Measurements from ENCODE around the gene SDS.

Gene SDS

DNA sequence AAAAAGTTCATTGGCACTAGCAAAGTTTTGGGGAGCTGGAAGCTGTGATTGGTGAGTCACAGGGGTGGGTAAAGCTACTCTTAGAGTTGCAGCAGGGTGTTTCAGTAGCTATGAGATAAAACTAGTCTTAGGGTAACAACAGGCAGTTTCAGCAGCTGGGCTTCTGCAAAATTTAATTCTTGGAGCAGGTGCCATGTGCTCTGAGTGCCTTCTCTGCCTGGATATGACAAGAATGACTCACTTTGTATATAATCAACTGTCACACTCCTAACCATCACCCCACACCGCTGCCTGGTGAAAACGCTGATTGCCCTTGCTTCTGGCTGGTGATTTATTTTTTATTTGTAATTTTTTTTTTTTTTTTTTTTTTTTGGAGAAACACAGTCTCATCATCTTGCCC, 55.8 kb downstream of the SDS start:
- Histone ChIP-seq H3K4me1 (ENCODE audit: control extremely low read depth in 1 of 4, control insufficient read depth in 4 of 4, insufficient read depth in 4 of 4, low read length in 3 of 4) (no peaks in the 10 kb centered on the region), H3K9me3 (ENCODE audit: control extremely low read depth in 1 of 5, control insufficient read depth in 4 of 5, insufficient read depth in 2 of 5, low read depth in 1 of 5, low read length in 4 of 5) (no peaks in the 10 kb centered on the region), H3K4me3 (ENCODE audit: control insufficient read depth in 1 of 7, extremely low read depth in 1 of 7, insufficient read depth in 4 of 7, low read depth in 2 of 7, low read length in 6 of 7) (no peak overlapping the region), H3K36me3 (ENCODE audit: control insufficient read depth in 4 of 4, insufficient read depth in 4 of 4, low read length in 3 of 4) (no peaks in the 10 kb centered on the region), H3K27ac (ENCODE audit: insufficient read depth in 1 of 2, low read depth in 1 of 2, low read length in 2 of 2, poor library complexity in 1 of 2, severe bottlenecking in 2 of 2) (no peak overlapping the region), H3K27me3 (replicated peaks in 2 of 5; ENCODE audit: control insufficient read depth in 4 of 5, insufficient read depth in 5 of 5, low read length in 4 of 5) (no peaks in the 10 kb centered on the region)
- ChIA-PET CTCF (no interaction called here), POLR2A (no interaction called here)
- peak in 2 of 3 donors; percentile 33 to 54 for DNase-seq
- no CpG with 5 or more reads among the region's 2 CpGs for WGBS (ENCODE audit: insufficient coverage)

DNA sequence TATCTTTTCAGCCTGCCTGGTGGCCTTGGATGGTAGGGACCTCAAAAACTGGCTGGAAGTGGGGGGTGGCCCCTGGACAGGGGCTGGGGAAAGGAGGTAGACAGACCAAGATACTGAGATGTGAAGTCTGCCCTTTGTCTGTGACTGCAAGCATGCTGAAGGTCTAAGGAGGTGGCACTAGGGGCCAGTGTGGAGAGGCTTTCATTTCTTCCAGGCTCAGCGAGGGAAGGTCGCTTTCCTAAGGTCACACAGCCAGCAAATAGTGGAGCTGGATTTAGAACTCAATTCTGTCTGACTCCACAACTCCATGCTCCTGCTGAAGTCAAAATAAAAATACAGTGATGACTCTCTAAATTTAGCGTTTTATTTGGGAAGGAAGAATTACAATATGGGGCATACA, 56.6 kb downstream of the SDS start:
- no peak overlapping the region for H3K4me3 ChIP-seq (ENCODE audit: control insufficient read depth in 1 of 7, extremely low read depth in 1 of 7, insufficient read depth in 4 of 7, low read depth in 2 of 7, low read length in 6 of 7)
- H3K27me3 ChIP-seq (replicated peaks in 2 of 5; ENCODE audit: control insufficient read depth in 4 of 5, insufficient read depth in 5 of 5, low read length in 4 of 5) = no peaks in the 10 kb centered on the region
- no peaks in the 10 kb centered on the region for H3K9me3 ChIP-seq (ENCODE audit: control extremely low read depth in 1 of 5, control insufficient read depth in 4 of 5, insufficient read depth in 2 of 5, low read depth in 1 of 5, low read length in 4 of 5)
- no peak for DNase-seq
- no peaks in the 10 kb centered on the region for H3K36me3 ChIP-seq (ENCODE audit: control insufficient read depth in 4 of 4, insufficient read depth in 4 of 4, low read length in 3 of 4)
- WGBS (ENCODE audit: insufficient coverage) = 83% methylated on average over 3 of the region's 3 CpGs
- H3K4me1 ChIP-seq (ENCODE audit: control extremely low read depth in 1 of 4, control insufficient read depth in 4 of 4, insufficient read depth in 4 of 4, low read length in 3 of 4) = no peaks in the 10 kb centered on the region
- POLR2A ChIA-PET = no interaction called here
- H3K27ac ChIP-seq (ENCODE audit: insufficient read depth in 1 of 2, low read depth in 1 of 2, low read length in 2 of 2, poor library complexity in 1 of 2, severe bottlenecking in 2 of 2) = no peak overlapping the region
- CTCF ChIA-PET = no interaction called here

DNA sequence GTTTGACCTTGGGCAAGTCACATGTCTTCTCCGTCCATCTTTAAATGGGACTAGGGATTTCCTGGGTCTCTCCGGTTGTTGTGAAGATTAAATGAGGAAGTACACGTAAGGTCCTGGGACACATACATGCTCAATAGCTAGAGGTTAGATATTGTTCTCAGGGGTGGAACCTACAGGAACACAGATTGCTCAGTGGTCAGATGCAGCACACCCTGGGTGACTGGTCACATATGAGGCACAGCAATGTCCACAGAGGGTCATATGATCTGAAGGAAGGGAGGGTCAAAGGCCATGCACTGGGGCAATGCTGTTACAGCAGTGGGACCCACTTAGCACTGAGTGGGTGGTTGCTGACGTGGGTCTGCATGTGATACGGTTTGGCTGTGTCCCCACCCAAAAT, 57.3 kb downstream of the SDS start:
- Histone ChIP-seq H3K27me3 (replicated peaks in 2 of 5; ENCODE audit: control insufficient read depth in 4 of 5, insufficient read depth in 5 of 5, low read length in 4 of 5) (no peaks in the 10 kb centered on the region), H3K4me3 (ENCODE audit: control insufficient read depth in 1 of 7, extremely low read depth in 1 of 7, insufficient read depth in 4 of 7, low read depth in 2 of 7, low read length in 6 of 7) (no peak overlapping the region), H3K9me3 (ENCODE audit: control extremely low read depth in 1 of 5, control insufficient read depth in 4 of 5, insufficient read depth in 2 of 5, low read depth in 1 of 5, low read length in 4 of 5) (no peaks in the 10 kb centered on the region), H3K4me1 (ENCODE audit: control extremely low read depth in 1 of 4, control insufficient read depth in 4 of 4, insufficient read depth in 4 of 4, low read length in 3 of 4) (no peaks in the 10 kb centered on the region), H3K27ac (ENCODE audit: insufficient read depth in 1 of 2, low read depth in 1 of 2, low read length in 2 of 2, poor library complexity in 1 of 2, severe bottlenecking in 2 of 2) (no peak overlapping the region), H3K36me3 (ENCODE audit: control insufficient read depth in 4 of 4, insufficient read depth in 4 of 4, low read length in 3 of 4) (no peaks in the 10 kb centered on the region)
- no peak for DNase-seq
- CTCF ChIA-PET = no interaction called here
- 100% methylated on average over 2 of the region's 5 CpGs for WGBS (ENCODE audit: insufficient coverage)
- POLR2A ChIA-PET = no interaction called here

DNA sequence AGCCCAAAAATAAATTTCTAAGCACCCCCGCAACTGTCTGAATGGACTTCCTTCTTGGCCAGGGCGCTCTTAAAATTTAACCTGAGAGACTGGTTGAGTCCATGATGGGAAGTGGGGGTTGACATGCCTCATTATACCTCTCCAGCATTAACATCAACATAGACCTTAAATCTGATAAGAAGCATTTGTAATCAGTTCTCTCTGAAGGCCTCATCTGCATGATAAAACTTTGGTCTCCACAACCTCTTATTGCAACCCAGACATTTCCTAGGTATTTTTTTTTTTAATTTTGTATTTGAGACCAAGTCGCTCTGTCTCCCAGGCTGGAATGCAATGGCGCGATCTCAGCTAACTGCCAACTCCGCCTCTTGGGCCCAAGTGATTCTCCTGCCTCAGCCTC, 58.4 kb downstream of the SDS start:
- POLR2A ChIA-PET = interaction anchor here (0.7 kb wide), 1 partner anchor 276 kb away, joined by 3 read pairs; no protein-coding TSS in a partner anchor
- no peaks in the 10 kb centered on the region for H3K4me1 ChIP-seq (ENCODE audit: control extremely low read depth in 1 of 4, control insufficient read depth in 4 of 4, insufficient read depth in 4 of 4, low read length in 3 of 4)
- H3K27me3 ChIP-seq (replicated peaks in 2 of 5; ENCODE audit: control insufficient read depth in 4 of 5, insufficient read depth in 5 of 5, low read length in 4 of 5) = no peaks in the 10 kb centered on the region
- no peak overlapping the region for H3K27ac ChIP-seq (ENCODE audit: insufficient read depth in 1 of 2, low read depth in 1 of 2, low read length in 2 of 2, poor library complexity in 1 of 2, severe bottlenecking in 2 of 2)
- WGBS (ENCODE audit: insufficient coverage) = 100% methylated on average over 5 of the region's 6 CpGs
- H3K36me3 ChIP-seq (ENCODE audit: control insufficient read depth in 4 of 4, insufficient read depth in 4 of 4, low read length in 3 of 4) = no peaks in the 10 kb centered on the region
- no peak for DNase-seq
- H3K4me3 ChIP-seq (ENCODE audit: control insufficient read depth in 1 of 7, extremely low read depth in 1 of 7, insufficient read depth in 4 of 7, low read depth in 2 of 7, low read length in 6 of 7) = no peak overlapping the region
- no peaks in the 10 kb centered on the region for H3K9me3 ChIP-seq (ENCODE audit: control extremely low read depth in 1 of 5, control insufficient read depth in 4 of 5, insufficient read depth in 2 of 5, low read depth in 1 of 5, low read length in 4 of 5)
- CTCF ChIA-PET = interaction anchor here (0.8 kb wide), 1 partner anchor 143 kb away, joined by 3 read pairs; no protein-coding TSS in a partner anchor
